Suprapubic skin (tissue), 4 donors: ENCODE results near the gene ACER1. TPM values are rescaled to one million over a fixed set of nuclear protein-coding genes. Genes with fewer than 3 reads are reported as not detected.

ENCODE experiments used
- DNase-seq, 2 donors: peaks; one replicate each; pipeline ENCODE4 v3.0.0-alpha.2; 2019; ENCODE audit warnings: low spot score in 2 of 2
- H3K27ac ChIP-seq: fragments of 200-600 bp; sonication (generic); one replicate; pipeline ENCODE4 v1.5.1; 2019
- H3K27me3 ChIP-seq: fragments of 200-600 bp; sonication (generic); one replicate; pipeline ENCODE4 v1.5.1; 2019
- H3K36me3 ChIP-seq: fragments of 200-600 bp; sonication (generic); one replicate; pipeline ENCODE4 v1.5.1; 2019
- H3K4me1 ChIP-seq: fragments of 200-600 bp; sonication (generic); one replicate; pipeline ENCODE4 v1.5.1; 2019
- H3K4me3 ChIP-seq: fragments of 200-600 bp; sonication (generic); one replicate; pipeline ENCODE4 v1.5.1; 2019; ENCODE audit warnings: mild to moderate bottlenecking
- H3K9me3 ChIP-seq: fragments of 200-600 bp; sonication (generic); one replicate; pipeline ENCODE4 v1.5.1; 2019
- CTCF ChIP-seq, 2 donors: fragments of 200-600 bp in 1 of 2; fragments of 450-650 bp in 1 of 2; sonication (generic) in 1 of 2; IDR thresholded peaks; one replicate each; pipeline ENCODE4 v1.5.1; 2016 to 2019; ENCODE audit warnings: antibody characterized with exemption in 2 of 2, mild to moderate bottlenecking in 1 of 2, moderate library complexity in 1 of 2
- EP300 ChIP-seq: sonication (generic); formaldehyde crosslinking; IDR thresholded peaks from one replicate; pipeline ENCODE4 v1.6.1; 2017; ENCODE audit warnings: antibody characterized with exemption
- POLR2A ChIP-seq, 2 donors: fragments of 450-650 bp; IDR thresholded peaks; one replicate each; pipeline ENCODE4 v1.6.1; 2017; ENCODE audit warnings: antibody characterized with exemption in 2 of 2, mild to moderate bottlenecking in 2 of 2, moderate library complexity in 2 of 2
- POLR2AphosphoS5 ChIP-seq, 3 donors: sonication (generic); formaldehyde crosslinking; IDR thresholded peaks; one replicate each; pipeline ENCODE4 v1.6.1; 2017; ENCODE audit warnings: antibody characterized with exemption in 3 of 3
- WGBS: methylation state at CpG from one replicate; pipeline ENCODE4 v1.1.5; 2018; 5-methylcytosine and 5-hydroxymethylcytosine counted together
- total RNA-seq, 4 donors: library from RNA; depleted of rRNA; stranded (reverse); fragments of >200 nt; gene quantifications; one replicate each; pipeline ENCODE4 v1.1.0, GENCODE V29; 2016

ACER1 gene
- total RNA-seq, 4 donors from 2014 or later: 22.2 to 81.4 (median 51.8) TPM

- H3K27me3 ChIP-seq: no peaks in the 10 kb centered on the region
- TF ChIP-seq EP300: no peak
- H3K27ac ChIP-seq: no peak overlapping the region
- no peak overlapping the region for H3K4me3 ChIP-seq
- H3K9me3 ChIP-seq: no peaks in the 10 kb centered on the region
- no peaks in the 10 kb centered on the region for H3K36me3 ChIP-seq
- DNase-seq: no peak
- no peaks in the 10 kb centered on the region for H3K4me1 ChIP-seq
- WGBS: 62% methylated on average over 14 of the region's 14 CpGs
These were observed 7.2 kb upstream of the ACER1 start for GRCh38 chr19:6340493-6341201.

- H3K4me1 ChIP-seq: peaks cover 4% of the 10 kb centered on the region
- H3K27ac ChIP-seq: no peak overlapping the region
- no peak for DNase-seq
- H3K4me3 ChIP-seq: no peak overlapping the region
- no peaks in the 10 kb centered on the region for H3K27me3 ChIP-seq
- no peaks in the 10 kb centered on the region for H3K36me3 ChIP-seq
- no peaks in the 10 kb centered on the region for H3K9me3 ChIP-seq
- no peak for TF ChIP-seq POLR2AphosphoS5 (IDR thresholded peaks at IDR 0.05)
- TF ChIP-seq EP300: no peak
- TF ChIP-seq CTCF (IDR thresholded peaks at IDR 0.05): no peak
- 89% methylated on average over 6 of the region's 6 CpGs for WGBS
These were observed 1.3 kb upstream of the ACER1 start for GRCh38 chr19:6334490-6335285.

GRCh38 chr19:6326815-6327214 lies 6.6 kb downstream of the ACER1 start:
- no peaks in the 10 kb centered on the region for H3K4me1 ChIP-seq
- no peak for DNase-seq
- no peak overlapping the region for H3K27ac ChIP-seq
- no peak overlapping the region for H3K4me3 ChIP-seq
- H3K9me3 ChIP-seq: no peaks in the 10 kb centered on the region
- no peaks in the 10 kb centered on the region for H3K36me3 ChIP-seq
- TF ChIP-seq POLR2A (IDR thresholded peaks at IDR 0.05): no peak
- no peak for TF ChIP-seq EP300
- no peak for TF ChIP-seq POLR2AphosphoS5 (IDR thresholded peaks at IDR 0.05)
- no peak for TF ChIP-seq CTCF (IDR thresholded peaks at IDR 0.05)
- H3K27me3 ChIP-seq: peaks cover 1% of the 10 kb centered on the region
- 80% methylated on average over 5 of the region's 5 CpGs for WGBS

GRCh38 chr19:6325614-6326013 lies 7.8 kb downstream of the ACER1 start:
- TF ChIP-seq EP300: no peak
- no peak for TF ChIP-seq POLR2A (IDR thresholded peaks at IDR 0.05)
- no peak for TF ChIP-seq CTCF (IDR thresholded peaks at IDR 0.05)
- TF ChIP-seq POLR2AphosphoS5 (IDR thresholded peaks at IDR 0.05): no peak
- Histone ChIP-seq H3K4me3 (no peak overlapping the region), H3K27me3 (peaks cover 5% of the 10 kb centered on the region), H3K27ac (no peak overlapping the region), H3K9me3 (no peaks in the 10 kb centered on the region), H3K4me1 (no peaks in the 10 kb centered on the region), H3K36me3 (no peaks in the 10 kb centered on the region)
- WGBS: 62% methylated on average over 4 of the region's 4 CpGs
- no peak for DNase-seq

- Histone ChIP-seq H3K27me3 (peaks cover 8% of the 10 kb centered on the region), H3K9me3 (no peaks in the 10 kb centered on the region), H3K4me1 (no peaks in the 10 kb centered on the region), H3K36me3 (no peaks in the 10 kb centered on the region), H3K4me3 (no peak overlapping the region), H3K27ac (no peak overlapping the region)
- TF ChIP-seq CTCF (IDR thresholded peaks at IDR 0.05): no peak
- TF ChIP-seq EP300: no peak
- no peak for TF ChIP-seq POLR2AphosphoS5 (IDR thresholded peaks at IDR 0.05)
- no peak for TF ChIP-seq POLR2A (IDR thresholded peaks at IDR 0.05)
- DNase-seq: no peak
- 77% methylated on average over 4 of the region's 4 CpGs for WGBS
These were observed 8.7 kb downstream of the ACER1 start for GRCh38 chr19:6324757-6325156.
